ENCODE results near the gene AJAP1.

Gene AJAP1

DNA sequence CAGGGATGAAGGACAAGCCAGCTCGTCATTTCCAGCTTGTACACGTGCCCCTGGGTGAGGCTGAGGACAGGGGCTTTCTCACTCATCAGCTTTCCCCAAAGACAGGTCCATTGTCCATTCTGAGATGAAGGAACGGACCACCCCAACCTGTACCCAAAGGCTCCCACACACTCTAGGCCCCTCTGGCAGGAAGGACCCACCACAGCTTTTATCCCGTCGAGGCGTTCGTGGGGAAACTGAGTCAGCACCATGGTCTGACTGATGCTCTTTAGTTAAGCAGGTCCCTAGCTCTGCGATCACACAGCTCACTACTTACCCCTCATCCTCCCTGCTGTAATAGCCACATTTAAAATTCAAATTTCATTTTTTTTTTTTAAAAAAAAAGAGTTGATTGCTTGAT is 117.3 kb downstream of the AJAP1 start:
- no peak for TF ChIP-seq CTCF (IDR thresholded peaks at IDR 0.05; ENCODE audit: low read depth, low read length)
- H3K4me3 ChIP-seq (ENCODE audit: low read depth, low read length): no peak overlapping the region

- TF ChIP-seq CTCF (IDR thresholded peaks at IDR 0.05; ENCODE audit: low read depth, low read length): no peak
Measured at GRCh38 chr1:4772294-4773010, 118.0 kb downstream of the AJAP1 start.

DNA sequence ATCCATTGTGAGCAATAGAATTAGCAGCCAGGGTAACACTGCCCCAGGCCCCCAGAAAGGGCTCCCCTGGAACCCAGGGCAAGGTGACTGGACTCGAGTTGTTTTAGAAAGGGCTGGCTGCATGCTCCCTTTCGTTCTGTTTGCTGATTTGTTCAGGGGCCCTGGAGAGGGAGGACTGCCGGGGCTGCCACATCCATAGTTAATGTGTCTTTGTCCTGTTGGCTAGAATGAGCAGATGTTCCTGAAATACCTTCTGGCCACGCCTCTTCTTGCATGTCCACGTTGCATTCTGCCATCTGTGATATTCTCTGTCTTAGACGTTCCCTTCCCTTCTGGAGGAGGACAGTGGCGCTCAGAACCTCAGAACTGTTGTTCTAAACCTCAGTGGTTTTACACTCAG is 118.8 kb downstream of the AJAP1 start:
- no peak overlapping the region for H3K4me3 ChIP-seq (ENCODE audit: low read depth, low read length)
- no peak for TF ChIP-seq CTCF (IDR thresholded peaks at IDR 0.05; ENCODE audit: low read depth, low read length)

More at GRCh38 chr1:4772294-4773010, 118.0 kb downstream of the AJAP1 start:
- no peak overlapping the region for H3K4me3 ChIP-seq (ENCODE audit: low read depth, low read length)

- H3K4me3 ChIP-seq (ENCODE audit: low read depth, low read length): no peak overlapping the region
- TF ChIP-seq CTCF (IDR thresholded peaks at IDR 0.05; ENCODE audit: low read depth, low read length): no peak
Measured at GRCh38 chr1:4775506-4775905, 121.1 kb downstream of the AJAP1 start.

- no peak overlapping the region for H3K4me3 ChIP-seq (ENCODE audit: low read depth, low read length)
- TF ChIP-seq CTCF (IDR thresholded peaks at IDR 0.05; ENCODE audit: low read depth, low read length): no peak
Measured at GRCh38 chr1:4778056-4778455, 123.6 kb downstream of the AJAP1 start.

DNA sequence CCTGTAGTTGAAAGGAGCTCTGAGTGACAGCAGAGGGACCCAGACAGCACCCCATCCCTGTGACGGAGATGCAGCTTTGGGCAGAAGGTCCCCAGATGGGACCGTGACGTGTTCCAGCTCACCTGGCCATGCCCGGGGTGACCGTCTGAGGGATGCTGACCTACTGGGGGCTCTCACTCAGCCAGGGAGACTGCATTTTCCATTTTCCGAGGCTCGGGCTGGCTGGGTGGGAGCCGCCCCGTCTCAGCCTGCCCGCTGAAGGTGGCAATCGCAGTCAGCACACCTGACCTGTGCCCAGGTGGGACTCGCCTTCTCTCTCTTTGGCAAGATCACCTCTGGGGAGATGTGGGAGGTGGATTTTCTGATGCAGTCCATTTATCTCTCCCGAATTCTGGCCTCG is 127.2 kb downstream of the AJAP1 start:
- no peak overlapping the region for H3K4me3 ChIP-seq (ENCODE audit: low read depth, low read length)
- no peak for TF ChIP-seq CTCF (IDR thresholded peaks at IDR 0.05; ENCODE audit: low read depth, low read length)

DNA sequence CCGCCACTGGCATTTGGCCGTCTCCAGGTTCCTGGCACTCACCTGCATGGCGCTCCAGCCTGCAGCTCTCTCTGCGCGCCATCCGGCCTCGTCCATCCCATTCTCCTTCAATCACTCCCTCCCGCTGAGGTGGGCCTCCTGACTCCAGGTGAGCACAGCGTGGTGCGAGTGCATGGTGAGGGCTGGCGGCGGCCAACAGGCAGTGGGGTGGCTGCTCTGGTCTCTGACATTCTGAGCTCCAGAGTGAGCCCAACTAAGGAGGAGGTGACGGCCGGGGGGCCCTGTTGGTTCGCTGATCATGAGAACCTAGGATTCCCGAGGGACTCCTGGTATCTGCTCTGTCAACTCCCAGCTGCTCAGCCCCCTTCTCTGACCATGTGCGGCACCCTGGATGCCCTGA is 130.4 kb downstream of the AJAP1 start:
- no peak overlapping the region for H3K4me3 ChIP-seq (ENCODE audit: low read depth, low read length)
- TF ChIP-seq CTCF (IDR thresholded peaks at IDR 0.05; ENCODE audit: low read depth, low read length): no peak
